ENCODE data around the gene BACE2. TPM values are rescaled to one million over a fixed set of nuclear protein-coding genes. Genes with fewer than 3 reads are reported as not detected.

BACE2 gene
- total RNA-seq, 1 experiment from 2014 or later, result 23.2 TPM

DNA sequence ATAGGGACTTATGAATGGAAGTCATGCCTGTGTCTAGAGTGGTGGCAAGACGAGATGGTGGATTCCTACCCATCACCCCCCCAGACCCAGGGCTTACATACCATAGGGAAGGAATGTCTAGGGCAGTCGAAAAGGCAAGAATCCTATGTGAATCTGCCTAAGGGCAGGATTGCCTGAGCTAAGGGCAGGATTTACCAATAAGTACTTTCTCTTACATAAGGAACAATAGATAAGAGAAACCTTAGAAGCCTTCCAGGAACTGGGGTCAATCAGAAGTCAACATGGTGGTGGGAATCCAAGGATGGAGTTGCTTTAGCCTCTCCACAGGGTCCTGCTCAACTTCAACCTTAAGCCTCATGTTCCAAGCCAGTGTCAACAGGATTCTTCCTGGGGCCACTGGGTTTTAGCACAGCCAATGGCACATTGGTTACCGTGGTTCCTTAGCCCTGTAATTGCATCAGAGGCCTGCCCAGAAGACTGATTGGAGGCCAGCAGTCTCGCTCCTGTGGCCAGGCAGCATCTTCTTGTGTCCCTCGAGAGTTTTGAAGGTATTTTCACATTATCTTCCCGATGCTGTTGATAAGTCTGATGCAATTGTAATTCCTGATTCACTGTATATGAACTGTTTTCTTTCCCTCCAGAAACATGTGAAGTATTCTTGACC is 20.7 kb downstream of the BACE2 start:
- TF ChIP-seq EZH2phosphoT487 (IDR thresholded peaks at IDR 0.05; ENCODE audit: borderline replicate concordance) (no peak), POLR2A (IDR thresholded peaks at IDR 0.05; ENCODE audit: borderline replicate concordance, extremely low read depth, insufficient read depth, insufficient read length) (no peak), CEBPB (IDR thresholded peaks at IDR 0.05; ENCODE audit: low read depth) (no peak), SIN3A (IDR thresholded peaks at IDR 0.05; ENCODE audit: low read depth) (no peak), POLR2AphosphoS5 (IDR thresholded peaks at IDR 0.05; ENCODE audit: low read depth, low read length) (no peak)
- TF ChIP-seq, protein P1, sequence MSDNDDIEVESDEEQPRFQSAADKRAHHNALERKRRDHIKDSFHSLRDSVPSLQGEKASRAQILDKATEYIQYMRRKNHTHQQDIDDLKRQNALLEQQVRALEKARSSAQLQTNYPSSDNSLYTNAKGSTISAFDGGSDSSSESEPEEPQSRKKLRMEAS (IDR thresholded peaks at IDR 0.05), result no peak
- TF ChIP-seq, protein P2, sequence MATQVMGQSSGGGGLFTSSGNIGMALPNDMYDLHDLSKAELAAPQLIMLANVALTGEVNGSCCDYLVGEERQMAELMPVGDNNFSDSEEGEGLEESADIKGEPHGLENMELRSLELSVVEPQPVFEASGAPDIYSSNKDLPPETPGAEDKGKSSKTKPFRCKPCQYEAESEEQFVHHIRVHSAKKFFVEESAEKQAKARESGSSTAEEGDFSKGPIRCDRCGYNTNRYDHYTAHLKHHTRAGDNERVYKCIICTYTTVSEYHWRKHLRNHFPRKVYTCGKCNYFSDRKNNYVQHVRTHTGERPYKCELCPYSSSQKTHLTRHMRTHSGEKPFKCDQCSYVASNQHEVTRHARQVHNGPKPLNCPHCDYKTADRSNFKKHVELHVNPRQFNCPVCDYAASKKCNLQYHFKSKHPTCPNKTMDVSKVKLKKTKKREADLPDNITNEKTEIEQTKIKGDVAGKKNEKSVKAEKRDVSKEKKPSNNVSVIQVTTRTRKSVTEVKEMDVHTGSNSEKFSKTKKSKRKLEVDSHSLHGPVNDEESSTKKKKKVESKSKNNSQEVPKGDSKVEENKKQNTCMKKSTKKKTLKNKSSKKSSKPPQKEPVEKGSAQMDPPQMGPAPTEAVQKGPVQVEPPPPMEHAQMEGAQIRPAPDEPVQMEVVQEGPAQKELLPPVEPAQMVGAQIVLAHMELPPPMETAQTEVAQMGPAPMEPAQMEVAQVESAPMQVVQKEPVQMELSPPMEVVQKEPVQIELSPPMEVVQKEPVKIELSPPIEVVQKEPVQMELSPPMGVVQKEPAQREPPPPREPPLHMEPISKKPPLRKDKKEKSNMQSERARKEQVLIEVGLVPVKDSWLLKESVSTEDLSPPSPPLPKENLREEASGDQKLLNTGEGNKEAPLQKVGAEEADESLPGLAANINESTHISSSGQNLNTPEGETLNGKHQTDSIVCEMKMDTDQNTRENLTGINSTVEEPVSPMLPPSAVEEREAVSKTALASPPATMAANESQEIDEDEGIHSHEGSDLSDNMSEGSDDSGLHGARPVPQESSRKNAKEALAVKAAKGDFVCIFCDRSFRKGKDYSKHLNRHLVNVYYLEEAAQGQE (IDR thresholded peaks at IDR 0.05; ENCODE audit: low read depth), result no peak
- no peak for ATAC-seq

More for the DNA sequence above, 20.7 kb downstream of the BACE2 start:
- ChIA-PET RAD21 (ENCODE audit: low non-redundant PET in 1 of 2, low total read pairs in 2 of 2, uncharacterized antibody in 2 of 2, unreplicated experiment in 2 of 2) (no interaction called here), POLR2A (no interaction called here), CTCF (no interaction called here)
- intact Hi-C loops (cut with micrococcal nuclease), result no loop called here
- no peaks in the 10 kb centered on the region for H3K36me3 ChIP-seq (ENCODE audit: control insufficient read depth in 1 of 2, insufficient read depth in 2 of 2, low read length in 2 of 2)
- no peak overlapping the region for H3K9ac ChIP-seq (ENCODE audit: low read length)
- H2AFZ ChIP-seq (ENCODE audit: low read depth, low read length, poor library complexity, severe bottlenecking), result no peak overlapping the region
- H3K79me2 ChIP-seq (ENCODE audit: insufficient read depth, low read length), result peaks cover 10% of the 10 kb centered on the region; the same call in 1 of the 2 replicates
- BruUV-seq (replicated peaks), result no TSS peak
- no peaks in the 10 kb centered on the region for H3K9me2 ChIP-seq (ENCODE audit: insufficient read depth)
- no peak overlapping the region for H3K4me2 ChIP-seq (ENCODE audit: low read length)
- H3K4me3 ChIP-seq (replicated peaks in 1 of 2; ENCODE audit: low read depth in 1 of 2, low read length in 2 of 2), result no peak overlapping the region
- DNase-seq (ENCODE audit: low read depth, low spot score), result no peak
- no peaks in the 10 kb centered on the region for H3K27me3 ChIP-seq (ENCODE audit: insufficient read depth, low read length)
- no peaks in the 10 kb centered on the region for H3K4me1 ChIP-seq (ENCODE audit: control insufficient read depth in 1 of 2, insufficient read depth in 2 of 2, low read length in 2 of 2)
- no peaks in the 10 kb centered on the region; the same call in 1 of the 2 replicates for H4K20me1 ChIP-seq (ENCODE audit: insufficient read depth)
- H3K9me3 ChIP-seq (ENCODE audit: control insufficient read depth in 1 of 2, insufficient read depth in 1 of 2, low read depth in 1 of 2, low read length in 2 of 2), result 0 out of 4 replicates have a peak, but pooled peaks cover 0 to 4% of the 10 kb centered on the region in 2 experiments
- no peak overlapping the region for H3K27ac ChIP-seq (ENCODE audit: low read depth, low read length)

Data from HCT116 (cell line).